Left ventricle myocardium inferior (tissue), 1 donor: ENCODE data around the gene TLR1. TPM values are rescaled to one million over a fixed set of nuclear protein-coding genes. Genes with fewer than 3 reads are reported as not detected.

ENCODE experiments used
- DNase-seq: peaks from one replicate; pipeline ENCODE4 v3.0.0-alpha.2; 2020
- H3K27ac ChIP-seq: fragments of 200-600 bp; replicated peaks from 2 replicates; pipeline ENCODE4 v1.8.0; 2021
- H3K27me3 ChIP-seq: fragments of 200-600 bp; 2 replicates; pipeline ENCODE4 v1.8.0; 2021; ENCODE audit warnings: low read depth
- H3K36me3 ChIP-seq: fragments of 200-600 bp; 2 replicates; pipeline ENCODE4 v1.8.0; 2021
- H3K4me1 ChIP-seq: fragments of 200-600 bp; 2 replicates; pipeline ENCODE4 v1.8.0; 2021
- H3K4me3 ChIP-seq: fragments of 200-600 bp; 2 replicates; pipeline ENCODE4 v1.8.0; 2021; ENCODE audit warnings: mild to moderate bottlenecking, moderate library complexity
- H3K9me3 ChIP-seq: fragments of 200-600 bp; replicated peaks from 2 replicates; pipeline ENCODE4 v1.8.0; 2021
- CTCF ChIP-seq: fragments of 200-600 bp; IDR thresholded peaks from 2 replicates; pipeline ENCODE4 v1.8.0; 2021; ENCODE audit warnings: antibody characterized with exemption, mild to moderate bottlenecking, borderline replicate concordance
- intact Hi-C: fragments of 100-400 bp; cut with micrococcal nuclease; formaldehyde crosslinking; loops from one replicate; pipeline ENCODE4 v1.11.0; 2022
- total RNA-seq: library from RNA; stranded (reverse); fragmentation: NEBNext Ultra II Directional; extraction: Animal tissue kit (Norgen Biotek cat#: 25700); gene quantifications from one replicate; pipeline ENCODE4 v1.2.1, GENCODE V29; 2021
- donor health status: DM: no; HTN: yes; CAD: no; lungs with severe emphysema.

TLR1 gene
- total RNA-seq, 1 donor from 2014 or later, result 3.5 TPM

GRCh38 chr4:38834570-38834969 lies 30.0 kb upstream of the TLR1 start:
- peaks cover 38% of the 10 kb centered on the region for H3K9me3 ChIP-seq
- TF ChIP-seq CTCF, result no peak
- no peaks in the 10 kb centered on the region for H3K4me1 ChIP-seq
- H3K36me3 ChIP-seq, result no peaks in the 10 kb centered on the region
- H3K27ac ChIP-seq, result no peak overlapping the region
- intact Hi-C loops, result no loop called here
- H3K4me3 ChIP-seq, result no peak overlapping the region
- DNase-seq, result no peak
- no peaks in the 10 kb centered on the region for H3K27me3 ChIP-seq

DNA sequence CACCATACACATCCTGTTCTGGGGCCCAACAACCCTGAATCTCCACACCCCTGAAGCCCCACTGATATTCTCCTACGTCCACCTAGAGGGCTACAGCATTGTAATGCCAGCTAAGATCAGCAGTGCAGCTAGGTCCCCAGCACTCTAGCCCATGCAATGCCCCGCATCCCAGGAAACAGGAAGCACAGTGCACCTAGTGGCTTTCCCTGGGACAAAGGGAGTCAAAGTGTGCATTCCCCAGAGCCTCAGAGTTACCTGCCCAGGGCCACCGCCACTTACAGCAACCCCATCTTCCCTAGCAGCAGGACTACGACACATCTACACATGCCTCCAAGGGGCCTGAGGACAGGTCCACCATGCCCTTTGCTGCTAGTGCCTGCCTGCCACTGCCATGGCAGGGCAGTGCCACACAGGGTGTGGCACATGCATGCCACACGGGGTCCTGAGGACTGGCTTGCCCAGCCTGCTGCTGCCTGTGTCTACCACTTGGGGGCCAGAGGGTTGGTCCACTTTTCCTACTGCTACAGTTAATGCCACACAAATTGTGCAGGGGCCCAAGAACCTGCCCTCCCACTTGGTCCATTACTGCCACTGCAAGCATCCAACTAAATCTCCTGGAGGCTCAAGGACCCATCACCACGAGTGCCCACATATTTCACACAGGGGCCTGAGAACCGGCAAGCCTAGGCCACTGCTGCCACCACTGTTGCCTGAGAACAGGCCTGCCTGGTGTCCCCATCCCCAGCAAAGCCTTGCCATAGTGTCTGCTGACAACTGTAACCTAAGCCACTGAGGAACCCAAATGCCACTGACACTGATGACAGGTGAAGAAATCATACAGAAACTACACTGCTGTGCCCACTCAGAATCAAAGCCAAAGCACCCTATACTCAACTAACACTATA lies 28.3 kb upstream of the TLR1 start:
- intact Hi-C loops, result no loop called here
- Histone ChIP-seq H3K4me1 (no peaks in the 10 kb centered on the region), H3K27ac (no peak overlapping the region), H3K4me3 (no peak overlapping the region), H3K9me3 (peaks cover 38% of the 10 kb centered on the region), H3K36me3 (no peaks in the 10 kb centered on the region), H3K27me3 (no peaks in the 10 kb centered on the region)
- no peak for DNase-seq
- no peak for TF ChIP-seq CTCF

- H3K27ac ChIP-seq, result no peak overlapping the region
- H3K4me1 ChIP-seq, result no peaks in the 10 kb centered on the region
- TF ChIP-seq CTCF, result no peak
- H3K27me3 ChIP-seq, result no peaks in the 10 kb centered on the region
- intact Hi-C loops, result no loop called here
- no peak overlapping the region for H3K4me3 ChIP-seq
- no peak for DNase-seq
- no peaks in the 10 kb centered on the region for H3K36me3 ChIP-seq
- H3K9me3 ChIP-seq, result peaks cover 33% of the 10 kb centered on the region
Observed at GRCh38 chr4:38832206-38832605, 27.6 kb upstream of the TLR1 start.

- H3K27ac ChIP-seq, result no peak overlapping the region
- DNase-seq, result no peak
- TF ChIP-seq CTCF, result no peak
- no peaks in the 10 kb centered on the region for H3K4me1 ChIP-seq
- intact Hi-C loops, result no loop called here
- H3K4me3 ChIP-seq, result no peak overlapping the region
- peaks cover 28% of the 10 kb centered on the region for H3K9me3 ChIP-seq
- no peaks in the 10 kb centered on the region for H3K36me3 ChIP-seq
- no peaks in the 10 kb centered on the region for H3K27me3 ChIP-seq
Observed at GRCh38 chr4:38831653-38832052, 27.1 kb upstream of the TLR1 start.

GRCh38 chr4:38829237-38829636 lies 24.6 kb upstream of the TLR1 start:
- H3K36me3 ChIP-seq, result no peaks in the 10 kb centered on the region
- no peak overlapping the region for H3K27ac ChIP-seq
- no peak for TF ChIP-seq CTCF
- H3K27me3 ChIP-seq, result no peaks in the 10 kb centered on the region
- no peaks in the 10 kb centered on the region for H3K4me1 ChIP-seq
- no peak overlapping the region for H3K4me3 ChIP-seq
- H3K9me3 ChIP-seq, result peaks cover 4% of the 10 kb centered on the region
- no peak for DNase-seq
- intact Hi-C loops, result no loop called here
